Cerebellar nuclear complex (tissue), 1 donor: ENCODE data around the gene NPY5R.

ENCODE experiments used
- DNase-seq, 2 experiments: peaks; one replicate each; lab custom pipeline; 2025; lab: John Stamatoyannopoulos, UW

The NPY5R gene

GRCh38 chr4:163384926-163385325 lies 41.2 kb downstream of the NPY5R start:
- no peak for DNase-seq

- no peak for DNase-seq
Observed at GRCh38 chr4:163385466-163385865, 41.8 kb downstream of the NPY5R start.

- no peak for DNase-seq
Observed at GRCh38 chr4:163391756-163392155, 48.1 kb downstream of the NPY5R start.

GRCh38 chr4:163392328-163392727 lies 48.6 kb downstream of the NPY5R start:
- no peak for DNase-seq

GRCh38 chr4:163393471-163393870 lies 49.8 kb downstream of the NPY5R start:
- no peak for DNase-seq

- no peak for DNase-seq
Observed at GRCh38 chr4:163395055-163395454, 51.4 kb downstream of the NPY5R start.

- no peak for DNase-seq
Observed at GRCh38 chr4:163395758-163396157, 52.1 kb downstream of the NPY5R start.

GRCh38 chr4:163398238-163398637 lies 54.5 kb downstream of the NPY5R start:
- no peak for DNase-seq

- DNase-seq: no peak
Observed at GRCh38 chr4:163400911-163401310, 57.2 kb downstream of the NPY5R start.
